ENCODE results near the gene MTARC1.

DNA sequence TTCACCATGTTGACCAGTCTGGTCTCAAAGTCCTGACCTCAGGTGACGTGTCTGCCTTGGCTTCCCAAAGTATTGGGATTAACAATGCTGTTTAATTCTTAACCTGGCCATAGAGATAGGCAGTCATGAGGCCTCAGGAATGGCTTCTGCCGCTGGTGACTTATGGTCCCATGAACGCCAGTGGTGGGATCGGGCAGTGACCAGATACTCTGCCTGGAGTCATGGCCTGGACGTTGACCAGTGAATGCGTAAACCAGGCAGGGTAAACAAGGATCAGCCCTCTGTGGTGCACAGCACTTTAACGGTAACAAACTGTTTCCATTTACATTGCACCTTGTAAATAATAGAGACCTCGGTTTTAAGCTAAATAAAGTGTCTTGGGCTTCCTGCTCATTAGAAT, 23.0 kb downstream of the MTARC1 start:
- no peak for TF ChIP-seq PML (IDR thresholded peaks at IDR 0.05; ENCODE audit: low read length)
- TF ChIP-seq, protein P1, sequence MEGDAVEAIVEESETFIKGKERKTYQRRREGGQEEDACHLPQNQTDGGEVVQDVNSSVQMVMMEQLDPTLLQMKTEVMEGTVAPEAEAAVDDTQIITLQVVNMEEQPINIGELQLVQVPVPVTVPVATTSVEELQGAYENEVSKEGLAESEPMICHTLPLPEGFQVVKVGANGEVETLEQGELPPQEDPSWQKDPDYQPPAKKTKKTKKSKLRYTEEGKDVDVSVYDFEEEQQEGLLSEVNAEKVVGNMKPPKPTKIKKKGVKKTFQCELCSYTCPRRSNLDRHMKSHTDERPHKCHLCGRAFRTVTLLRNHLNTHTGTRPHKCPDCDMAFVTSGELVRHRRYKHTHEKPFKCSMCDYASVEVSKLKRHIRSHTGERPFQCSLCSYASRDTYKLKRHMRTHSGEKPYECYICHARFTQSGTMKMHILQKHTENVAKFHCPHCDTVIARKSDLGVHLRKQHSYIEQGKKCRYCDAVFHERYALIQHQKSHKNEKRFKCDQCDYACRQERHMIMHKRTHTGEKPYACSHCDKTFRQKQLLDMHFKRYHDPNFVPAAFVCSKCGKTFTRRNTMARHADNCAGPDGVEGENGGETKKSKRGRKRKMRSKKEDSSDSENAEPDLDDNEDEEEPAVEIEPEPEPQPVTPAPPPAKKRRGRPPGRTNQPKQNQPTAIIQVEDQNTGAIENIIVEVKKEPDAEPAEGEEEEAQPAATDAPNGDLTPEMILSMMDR (IDR thresholded peaks at IDR 0.05 in 2 of 3, conservative IDR thresholded peaks at IDR 0.05 in 1 of 3; ENCODE audit: control insufficient read depth in 2 of 3, extremely low read depth in 1 of 3, insufficient read depth in 1 of 3, low read depth in 3 of 3, low read length in 3 of 3) = no peak
- TF ChIP-seq FOXK2 (IDR thresholded peaks at IDR 0.05) = no peak
- TF ChIP-seq MEF2A (IDR thresholded peaks at IDR 0.05; ENCODE audit: insufficient read depth, low read depth, low read length) = no peak
- TF ChIP-seq CBX5 (IDR thresholded peaks at IDR 0.05; ENCODE audit: low read depth) = no peak
- no peak for TF ChIP-seq CREM (IDR thresholded peaks at IDR 0.05; ENCODE audit: low read depth)
- no peak for TF ChIP-seq EZH2 (IDR thresholded peaks at IDR 0.05; ENCODE audit: borderline replicate concordance, control insufficient read depth, low read depth, low read length)
- no peak for TF ChIP-seq YY1 (IDR thresholded peaks at IDR 0.05; ENCODE audit: low read depth, low read length)
- TF ChIP-seq ESRRA (IDR thresholded peaks at IDR 0.05; ENCODE audit: low read length) = no peak
- TF ChIP-seq CHD2 (IDR thresholded peaks at IDR 0.05; ENCODE audit: borderline replicate concordance, low read depth, low read length) = no peak
- TF ChIP-seq NFYB (IDR thresholded peaks at IDR 0.05; ENCODE audit: insufficient read depth, low read depth, low read length) = no peak
- TF ChIP-seq TCF3 (IDR thresholded peaks at IDR 0.05; ENCODE audit: borderline replicate concordance, insufficient read depth, low read depth, low read length) = no peak
- no peak for TF ChIP-seq SIN3A (IDR thresholded peaks at IDR 0.05; ENCODE audit: low read depth, low read length)

All from GM12878 (cell line).